Activated B cell treated with CpG ODN at 0.5 μM for 24 hours (primary cell): ENCODE measurements around the gene RPS2. TPM values are rescaled to one million over a fixed set of nuclear protein-coding genes. Genes with fewer than 3 reads are reported as not detected.

Experiments used
- ATAC-seq: fragments of 200-7000 bp; cut with Tn5 transposase; one replicate; pipeline ENCODE4 v1.10.0; 2021; ENCODE audit warnings: low read depth, mild to moderate bottlenecking, moderate library complexity
- CTCF ChIA-PET: fragments of 350-600 bp; sonication (Branson Sonifier 250); formaldehyde crosslinking; loops from one replicate; lab custom pipeline; 2021; ENCODE audit warnings: antibody characterized with exemption; lab: Charles Lee
- POLR2A ChIA-PET: fragments of 350-600 bp; sonication (Branson Sonifier 250); formaldehyde crosslinking; loops from one replicate; lab custom pipeline; 2021; ENCODE audit warnings: antibody characterized with exemption; lab: Charles Lee
- DNase-seq: peaks from one replicate; pipeline ENCODE4 v3.0.0; 2022
- H3K27ac Mint-ChIP-seq: one replicate; pipeline ENCODE4 v1.8.0; 2020; ENCODE audit warnings: mixed read lengths
- H3K27me3 Mint-ChIP-seq: one replicate; pipeline ENCODE4 v1.8.0; 2021; ENCODE audit warnings: mixed read lengths
- H3K36me3 Mint-ChIP-seq: one replicate; pipeline ENCODE4 v1.8.0; 2021; ENCODE audit warnings: low read depth, mixed read lengths
- H3K4me1 Mint-ChIP-seq: one replicate; pipeline ENCODE4 v1.8.0; 2021; ENCODE audit warnings: mixed read lengths
- H3K4me3 Mint-ChIP-seq: one replicate; pipeline ENCODE4 v1.8.0; 2020; ENCODE audit warnings: mild to moderate bottlenecking, mixed read lengths
- H3K9me3 Mint-ChIP-seq: one replicate; pipeline ENCODE4 v1.8.0; 2020; ENCODE audit warnings: mixed read lengths
- CTCF ChIP-seq: fragments of 200-600 bp; IDR thresholded peaks from one replicate; pipeline ENCODE4 v1.8.0; 2022; ENCODE audit warnings: antibody characterized with exemption, mild to moderate bottlenecking
- intact Hi-C: fragments of 100-400 bp; cut with micrococcal nuclease; formaldehyde crosslinking; loops from one replicate; pipeline ENCODE4 v1.15.1; 2024
- total RNA-seq: library from RNA; stranded (reverse); gene quantifications from 2 replicates; pipeline ENCODE4 v1.2.3, GENCODE V29; 2022

RPS2 gene
- total RNA-seq, 1 donor from 2014 or later: 5,116 TPM

- TF ChIP-seq CTCF: no peak
- no peaks in the 10 kb centered on the region for H3K9me3 Mint-ChIP-seq
- intact Hi-C loops: loop anchor here (1.0 to 5.0 kb wide), 2 partner anchors 8 to 190 kb away; partner anchors contain the start of genes NUBP2, RPS2 and SPSB3
- H3K27ac Mint-ChIP-seq: peak overlapping the region; percentile 97
- no peaks in the 10 kb centered on the region for H3K27me3 Mint-ChIP-seq
- ChIA-PET CTCF (no interaction called here), POLR2A (interaction anchor here (1.2 to 2.8 kb wide), 12 partner anchors 9 to 701 kb away, joined by 3 to 58 read pairs (median 10); partner anchors contain the start of genes GFER, MSRB1, NDUFB10 and NOXO1)
- H3K4me1 Mint-ChIP-seq: peaks cover 23% of the 10 kb centered on the region
- DNase-seq (no peak), ATAC-seq (no peak)
- peak overlapping the region; percentile 93 for H3K4me3 Mint-ChIP-seq
- peaks cover 34% of the 10 kb centered on the region for H3K36me3 Mint-ChIP-seq
Measured at GRCh38 chr16:1972490-1972877, 7.9 kb upstream of the RPS2 start.

- peak; percentile 97 for ATAC-seq
- Mint-ChIP-seq H3K4me1 (peaks cover 23% of the 10 kb centered on the region), H3K27me3 (no peaks in the 10 kb centered on the region), H3K27ac (peak within 1 kb of the TSS; percentile 97), H3K4me3 (peak within 1 kb of the TSS; percentile 93), H3K36me3 (peaks cover 31% of the 10 kb centered on the region), H3K9me3 (no peaks in the 10 kb centered on the region)
- intact Hi-C loops: loop anchor here (1.0 to 5.0 kb wide), 4 partner anchors 8 to 190 kb away; partner anchors contain the start of genes GFER, NUBP2, RPS2 and SPSB3
- CTCF ChIA-PET: interaction anchor here (1.1 kb wide), 1 partner anchor 10 kb away, joined by 3 read pairs; no protein-coding TSS in a partner anchor
- POLR2A ChIA-PET: interaction anchor here (0.6 to 2.8 kb wide), 17 partner anchors 9 to 1161 kb away, joined by 3 to 58 read pairs (median 5); partner anchors contain the start of genes ECI1, GFER, MSRB1 and NDUFB10
- peak; percentile 99 for DNase-seq
- TF ChIP-seq CTCF: no peak
Measured at GRCh38 chr16:1971796-1972489, 7.3 kb upstream of the RPS2 start, which contains the start of gene TBL3. TBL3 (plus strand) TSS chr16:1972053; CDS start chr16:1972165, 112 bp downstream.

GRCh38 chr16:1968146-1968953 is 3.7 kb upstream of the RPS2 start:
- Mint-ChIP-seq H3K36me3 (peaks cover 19% of the 10 kb centered on the region), H3K4me3 (no peak overlapping the region), H3K9me3 (no peaks in the 10 kb centered on the region), H3K4me1 (peaks cover 37% of the 10 kb centered on the region), H3K27ac (no peak overlapping the region), H3K27me3 (no peaks in the 10 kb centered on the region)
- DNase-seq: no peak
- intact Hi-C loops: loop anchor here (10.0 kb wide), 1 partner anchor 1186 kb away; no protein-coding TSS in a partner anchor
- TF ChIP-seq CTCF: no peak
- ChIA-PET CTCF (no interaction called here), POLR2A (interaction anchor here (0.9 to 1.6 kb wide), 3 partner anchors 8 to 23 kb away, joined by 3 to 5 read pairs (median 3); partner anchors contain the start of gene SYNGR3)
- ATAC-seq: no peak

GRCh38 chr16:1966460-1966859 is 1.8 kb upstream of the RPS2 start, which contains the start of gene RNF151:
RNF151 (plus strand) TSS chr16:1966856; CDS start chr16:1966882, 26 bp downstream.
- ATAC-seq: no peak
- H3K27me3 Mint-ChIP-seq: no peaks in the 10 kb centered on the region
- intact Hi-C loops: loop anchor here (10.0 kb wide), 1 partner anchor 1188 kb away; no protein-coding TSS in a partner anchor
- H3K36me3 Mint-ChIP-seq: peaks cover 33% of the 10 kb centered on the region
- DNase-seq: no peak
- peak within 1 kb of the TSS; percentile 94 for H3K27ac Mint-ChIP-seq
- H3K4me1 Mint-ChIP-seq: peaks cover 40% of the 10 kb centered on the region
- no peaks in the 10 kb centered on the region for H3K9me3 Mint-ChIP-seq
- POLR2A ChIA-PET: interaction anchor here (0.5 to 9.7 kb wide), 5 partner anchors 17 to 568 kb away, joined by 3 to 351 read pairs (median 9); partner anchors contain the start of genes EME2, GFER, MRPS34 and NME3
- peak within 1 kb of the TSS; percentile 92 for H3K4me3 Mint-ChIP-seq
- no peak for TF ChIP-seq CTCF
- CTCF ChIA-PET: no interaction called here
